Thyroid gland (tissue), 4 donors: ENCODE measurements around the gene ORC4.

ENCODE experiments used
- CTCF ChIP-seq, 6 experiments: fragments of 200-600 bp in 3 of 6; fragments of 450-650 bp in 3 of 6; sonication (generic) in 3 of 6; IDR thresholded peaks; one replicate each; pipeline ENCODE4 v1.5.1; 2016 to 2019; ENCODE audit warnings: antibody characterized with exemption in 6 of 6, mild to moderate bottlenecking in 2 of 6, inconsistent platforms in 1 of 6, moderate library complexity in 1 of 6
- POLR2A ChIP-seq, 2 donors: fragments of 450-650 bp; IDR thresholded peaks; one replicate each; pipeline ENCODE4 v1.6.1; 2017; ENCODE audit warnings: antibody characterized with exemption in 2 of 2, mild to moderate bottlenecking in 2 of 2, moderate library complexity in 1 of 2

- no peak for TF ChIP-seq CTCF (IDR thresholded peaks at IDR 0.05)
- no peak for TF ChIP-seq POLR2A (IDR thresholded peaks at IDR 0.05)
These were observed 8.2 kb upstream of the ORC4 start for GRCh38 chr2:148028781-148029180.
